ENCODE results near the gene VSIR. TPM values are rescaled to one million over a fixed set of nuclear protein-coding genes. Genes with fewer than 3 reads are reported as not detected.

Gene VSIR
- total and polyA plus RNA-seq, 9 of the 15 experiments (the other 6 are each of a cell fraction or from before 2014, with no cell fraction given): 0.14 to 20.5 (median 9.3) TPM

DNA sequence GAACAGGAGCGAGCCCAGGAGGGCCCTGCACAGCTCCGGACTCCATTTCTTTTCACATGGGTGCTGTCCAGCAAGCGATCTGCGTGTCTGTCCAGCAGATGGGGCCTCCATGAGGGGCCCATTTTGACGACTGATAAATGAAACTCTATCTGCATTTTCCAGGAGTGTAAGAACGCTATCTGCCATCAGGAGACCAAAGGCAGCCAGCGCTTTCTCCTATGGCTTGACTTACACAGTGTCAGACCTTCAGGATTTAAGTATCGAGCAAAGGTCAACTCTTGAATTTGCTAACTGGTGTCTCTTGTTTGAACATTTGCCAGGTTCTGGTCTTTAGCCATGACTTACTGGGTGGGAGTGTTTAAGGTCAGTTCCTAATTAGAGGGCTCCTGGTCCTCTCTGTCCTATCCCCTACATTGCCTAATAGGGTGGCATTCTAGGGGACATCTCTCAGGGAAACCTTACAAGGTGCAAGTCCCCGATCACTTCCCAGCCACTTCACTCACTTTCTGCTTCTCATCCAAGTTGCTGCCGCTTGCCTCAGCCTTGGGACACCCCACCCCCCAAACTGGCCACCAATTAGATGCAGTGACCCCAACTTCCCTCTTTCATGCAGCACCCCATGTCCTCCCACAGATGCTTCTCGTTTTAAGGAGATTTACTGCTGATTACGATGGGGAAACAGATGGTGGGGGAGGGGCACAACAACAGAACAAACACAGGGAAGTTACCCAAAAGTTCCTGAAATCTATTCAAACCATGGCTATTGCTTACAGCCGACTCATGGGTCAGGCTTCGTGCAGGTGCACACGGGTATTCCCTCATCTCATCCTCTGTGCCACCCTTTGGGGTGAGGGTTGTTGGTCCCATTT, 20.0 kb downstream of the VSIR start (continued):
- TF ChIP-seq, protein P1, sequence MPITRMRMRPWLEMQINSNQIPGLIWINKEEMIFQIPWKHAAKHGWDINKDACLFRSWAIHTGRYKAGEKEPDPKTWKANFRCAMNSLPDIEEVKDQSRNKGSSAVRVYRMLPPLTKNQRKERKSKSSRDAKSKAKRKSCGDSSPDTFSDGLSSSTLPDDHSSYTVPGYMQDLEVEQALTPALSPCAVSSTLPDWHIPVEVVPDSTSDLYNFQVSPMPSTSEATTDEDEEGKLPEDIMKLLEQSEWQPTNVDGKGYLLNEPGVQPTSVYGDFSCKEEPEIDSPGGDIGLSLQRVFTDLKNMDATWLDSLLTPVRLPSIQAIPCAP (CRISPR knock-in tag; IDR thresholded peaks at IDR 0.05; ENCODE audit: borderline replicate concordance): no peak
- TF ChIP-seq ZNF347 (CRISPR knock-in tag; IDR thresholded peaks at IDR 0.05; ENCODE audit: low read depth) (no peak), ZNF282 (CRISPR knock-in tag; IDR thresholded peaks at IDR 0.05) (no peak), ATF7 (IDR thresholded peaks at IDR 0.05) (peak; percentile 82), SP2 (IDR thresholded peaks at IDR 0.05; ENCODE audit: extremely low read depth, low read depth, low read length, poor library complexity, severe bottlenecking) (no peak), CHD1 (IDR thresholded peaks at IDR 0.05; ENCODE audit: low read length) (no peak), ZNF311 (CRISPR knock-in tag; IDR thresholded peaks at IDR 0.05) (peak; percentile 17; the same call in 1 of the 2 replicates), CBX8 (IDR thresholded peaks at IDR 0.05; ENCODE audit: borderline replicate concordance, extremely low read depth, low read depth, low read length, poor library complexity, severe bottlenecking) (no peak), IFI16 (CRISPR knock-in tag; IDR thresholded peaks at IDR 0.05) (no peak), SAP30 (IDR thresholded peaks at IDR 0.05; ENCODE audit: borderline replicate concordance, insufficient read depth, low read depth, low read length, poor library complexity, severe bottlenecking) (no peak), TARDBP (IDR thresholded peaks at IDR 0.05) (peak; percentile 65; the same call in 1 of the 2 replicates), TEAD2 (tag; IDR thresholded peaks at IDR 0.05) (no peak; the same call in 1 of the 2 replicates), TAF15 (IDR thresholded peaks at IDR 0.05; ENCODE audit: low read depth, low read length) (no peak), ARID2 (IDR thresholded peaks at IDR 0.05) (no peak)
- TF ChIP-seq, protein P2, sequence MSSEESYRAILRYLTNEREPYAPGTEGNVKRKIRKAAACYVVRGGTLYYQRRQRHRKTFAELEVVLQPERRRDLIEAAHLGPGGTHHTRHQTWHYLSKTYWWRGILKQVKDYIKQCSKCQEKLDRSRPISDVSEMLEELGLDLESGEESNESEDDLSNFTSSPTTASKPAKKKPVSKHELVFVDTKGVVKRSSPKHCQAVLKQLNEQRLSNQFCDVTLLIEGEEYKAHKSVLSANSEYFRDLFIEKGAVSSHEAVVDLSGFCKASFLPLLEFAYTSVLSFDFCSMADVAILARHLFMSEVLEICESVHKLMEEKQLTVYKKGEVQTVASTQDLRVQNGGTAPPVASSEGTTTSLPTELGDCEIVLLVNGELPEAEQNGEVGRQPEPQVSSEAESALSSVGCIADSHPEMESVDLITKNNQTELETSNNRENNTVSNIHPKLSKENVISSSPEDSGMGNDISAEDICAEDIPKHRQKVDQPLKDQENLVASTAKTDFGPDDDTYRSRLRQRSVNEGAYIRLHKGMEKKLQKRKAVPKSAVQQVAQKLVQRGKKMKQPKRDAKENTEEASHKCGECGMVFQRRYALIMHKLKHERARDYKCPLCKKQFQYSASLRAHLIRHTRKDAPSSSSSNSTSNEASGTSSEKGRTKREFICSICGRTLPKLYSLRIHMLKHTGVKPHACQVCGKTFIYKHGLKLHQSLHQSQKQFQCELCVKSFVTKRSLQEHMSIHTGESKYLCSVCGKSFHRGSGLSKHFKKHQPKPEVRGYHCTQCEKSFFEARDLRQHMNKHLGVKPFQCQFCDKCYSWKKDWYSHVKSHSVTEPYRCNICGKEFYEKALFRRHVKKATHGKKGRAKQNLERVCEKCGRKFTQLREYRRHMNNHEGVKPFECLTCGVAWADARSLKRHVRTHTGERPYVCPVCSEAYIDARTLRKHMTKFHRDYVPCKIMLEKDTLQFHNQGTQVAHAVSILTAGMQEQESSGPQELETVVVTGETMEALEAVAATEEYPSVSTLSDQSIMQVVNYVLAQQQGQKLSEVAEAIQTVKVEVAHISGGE (CRISPR knock-in tag; IDR thresholded peaks at IDR 0.05): peak in 1 of 3 experiments; percentile 65; a peak in 2 of 6 replicates
- TF ChIP-seq, protein P3, sequence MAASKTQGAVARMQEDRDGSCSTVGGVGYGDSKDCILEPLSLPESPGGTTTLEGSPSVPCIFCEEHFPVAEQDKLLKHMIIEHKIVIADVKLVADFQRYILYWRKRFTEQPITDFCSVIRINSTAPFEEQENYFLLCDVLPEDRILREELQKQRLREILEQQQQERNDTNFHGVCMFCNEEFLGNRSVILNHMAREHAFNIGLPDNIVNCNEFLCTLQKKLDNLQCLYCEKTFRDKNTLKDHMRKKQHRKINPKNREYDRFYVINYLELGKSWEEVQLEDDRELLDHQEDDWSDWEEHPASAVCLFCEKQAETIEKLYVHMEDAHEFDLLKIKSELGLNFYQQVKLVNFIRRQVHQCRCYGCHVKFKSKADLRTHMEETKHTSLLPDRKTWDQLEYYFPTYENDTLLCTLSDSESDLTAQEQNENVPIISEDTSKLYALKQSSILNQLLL (CRISPR knock-in tag; IDR thresholded peaks at IDR 0.05; ENCODE audit: borderline replicate concordance): no peak
- TF ChIP-seq, protein P4, sequence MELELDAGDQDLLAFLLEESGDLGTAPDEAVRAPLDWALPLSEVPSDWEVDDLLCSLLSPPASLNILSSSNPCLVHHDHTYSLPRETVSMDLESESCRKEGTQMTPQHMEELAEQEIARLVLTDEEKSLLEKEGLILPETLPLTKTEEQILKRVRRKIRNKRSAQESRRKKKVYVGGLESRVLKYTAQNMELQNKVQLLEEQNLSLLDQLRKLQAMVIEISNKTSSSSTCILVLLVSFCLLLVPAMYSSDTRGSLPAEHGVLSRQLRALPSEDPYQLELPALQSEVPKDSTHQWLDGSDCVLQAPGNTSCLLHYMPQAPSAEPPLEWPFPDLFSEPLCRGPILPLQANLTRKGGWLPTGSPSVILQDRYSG (tag; conservative IDR thresholded peaks at IDR 0.05; ENCODE audit: low read depth): peak; percentile 81; the same call in 1 of the 2 replicates
